RWPE2 (cell line): ENCODE results near the gene ELK3.

Source experiments
- ATAC-seq: fragments of 200-7000 bp; cut with Tn5 transposase; 3 replicates; pipeline ENCODE4 v1.9.1; 2021; ENCODE audit warnings: low read depth
- DNase-seq: peaks from one replicate; pipeline ENCODE4 v3.0.0-alpha.2; 2020; ENCODE audit warnings: low spot score
- H3K27ac ChIP-seq: fragments of 450-650 bp; 2 replicates; pipeline ENCODE4 v1.5.1; 2017; ENCODE audit warnings: mild to moderate bottlenecking; ENCODE audit not compliant: poor library complexity, severe bottlenecking
- H3K27me3 ChIP-seq: fragments of 250-450 bp; sonication (Bioruptor Pico); 2 replicates; pipeline ENCODE4 v1.5.1; 2021; ENCODE audit warnings: mild to moderate bottlenecking, moderate library complexity; ENCODE audit not compliant: insufficient read depth, poor library complexity, severe bottlenecking
- H3K36me3 ChIP-seq: fragments of 250-450 bp; sonication (Bioruptor Pico); 2 replicates; pipeline ENCODE4 v1.5.1; 2020; ENCODE audit warnings: low read depth, mild to moderate bottlenecking, moderate library complexity
- H3K4me1 ChIP-seq: fragments of 250-450 bp; sonication (Bioruptor Pico); 2 replicates; pipeline ENCODE4 v1.5.1; 2021; ENCODE audit warnings: mild to moderate bottlenecking, moderate library complexity; ENCODE audit not compliant: insufficient read depth, poor library complexity, severe bottlenecking
- H3K4me3 ChIP-seq: fragments of 250-450 bp; sonication (Bioruptor Pico); 2 replicates; pipeline ENCODE4 v1.5.1; 2021; ENCODE audit warnings: mild to moderate bottlenecking, moderate library complexity; ENCODE audit not compliant: severe bottlenecking
- H3K9me3 ChIP-seq: fragments of 250-450 bp; sonication (Bioruptor Pico); 2 replicates; pipeline ENCODE4 v1.5.1; 2021; ENCODE audit warnings: mild to moderate bottlenecking, moderate library complexity; ENCODE audit not compliant: severe bottlenecking
- TF ChIP-seq, protein P1 (sequence below): fragments of 450-650 bp; IDR thresholded peaks from one replicate; pipeline ENCODE4 v1.5.1; 2017; ENCODE audit warnings: mild to moderate bottlenecking, moderate library complexity; ENCODE audit not compliant: poor library complexity, severe bottlenecking

ELK3 gene

DNA sequence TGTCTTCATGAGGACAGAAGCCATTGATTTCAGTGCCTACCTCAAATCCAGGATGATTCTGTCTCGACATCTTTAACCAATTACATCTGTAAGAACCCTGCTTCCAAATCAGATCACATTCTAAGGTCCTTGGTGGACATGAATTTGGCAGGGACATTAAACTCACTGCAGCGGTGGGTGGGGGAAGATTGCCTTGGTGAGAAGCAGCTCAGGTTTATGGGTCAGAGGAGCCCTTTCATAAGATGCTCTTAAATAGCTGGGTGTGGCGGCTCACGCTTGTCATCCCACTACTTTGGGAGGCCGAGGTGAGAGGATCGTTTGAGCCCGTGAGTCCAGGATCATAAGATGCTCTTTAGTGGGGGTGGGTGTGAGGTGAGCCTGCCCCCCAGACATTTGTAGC lies 42.9 kb downstream of the ELK3 start:
- ATAC-seq (no peak), DNase-seq (no peak)
- no peak overlapping the region for H3K4me3 ChIP-seq
- no peaks in the 10 kb centered on the region for H3K27me3 ChIP-seq
- H3K36me3 ChIP-seq, result peaks cover 66% of the 10 kb centered on the region
- TF ChIP-seq, protein P1, sequence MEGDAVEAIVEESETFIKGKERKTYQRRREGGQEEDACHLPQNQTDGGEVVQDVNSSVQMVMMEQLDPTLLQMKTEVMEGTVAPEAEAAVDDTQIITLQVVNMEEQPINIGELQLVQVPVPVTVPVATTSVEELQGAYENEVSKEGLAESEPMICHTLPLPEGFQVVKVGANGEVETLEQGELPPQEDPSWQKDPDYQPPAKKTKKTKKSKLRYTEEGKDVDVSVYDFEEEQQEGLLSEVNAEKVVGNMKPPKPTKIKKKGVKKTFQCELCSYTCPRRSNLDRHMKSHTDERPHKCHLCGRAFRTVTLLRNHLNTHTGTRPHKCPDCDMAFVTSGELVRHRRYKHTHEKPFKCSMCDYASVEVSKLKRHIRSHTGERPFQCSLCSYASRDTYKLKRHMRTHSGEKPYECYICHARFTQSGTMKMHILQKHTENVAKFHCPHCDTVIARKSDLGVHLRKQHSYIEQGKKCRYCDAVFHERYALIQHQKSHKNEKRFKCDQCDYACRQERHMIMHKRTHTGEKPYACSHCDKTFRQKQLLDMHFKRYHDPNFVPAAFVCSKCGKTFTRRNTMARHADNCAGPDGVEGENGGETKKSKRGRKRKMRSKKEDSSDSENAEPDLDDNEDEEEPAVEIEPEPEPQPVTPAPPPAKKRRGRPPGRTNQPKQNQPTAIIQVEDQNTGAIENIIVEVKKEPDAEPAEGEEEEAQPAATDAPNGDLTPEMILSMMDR, result no peak
- no peaks in the 10 kb centered on the region for H3K9me3 ChIP-seq
- H3K27ac ChIP-seq, result peak overlapping the region; percentile 68
- H3K4me1 ChIP-seq, result peaks cover 14% of the 10 kb centered on the region

DNA sequence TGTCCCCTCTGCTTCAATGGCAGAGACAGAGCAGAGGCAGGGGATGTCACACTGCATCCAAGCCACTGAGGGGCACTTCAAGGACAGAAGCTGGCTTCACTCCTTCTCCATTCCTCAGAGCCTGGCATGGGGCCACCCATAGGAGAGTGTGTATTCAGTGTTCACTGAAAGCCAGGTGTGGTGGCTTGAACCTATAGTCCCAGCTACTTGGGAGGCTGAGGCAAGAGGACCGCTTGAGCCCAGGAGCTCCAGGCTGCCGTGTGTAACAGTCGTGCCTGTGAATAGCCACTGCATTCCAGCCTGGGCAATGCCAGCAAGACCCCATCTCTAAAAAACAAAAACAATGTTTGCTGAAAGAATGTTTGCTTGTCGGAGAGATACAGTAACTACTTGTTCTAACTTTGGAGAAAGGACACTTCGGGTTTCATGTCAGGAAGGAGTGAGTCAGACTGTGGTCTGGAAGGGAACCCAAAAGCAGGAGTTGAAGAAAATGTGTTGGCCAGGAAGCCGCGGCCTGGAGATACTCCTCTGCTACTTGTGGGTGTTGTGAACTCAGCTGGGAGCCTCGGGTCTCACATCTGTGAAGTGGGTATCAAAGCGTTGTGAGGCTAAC lies 43.4 kb downstream of the ELK3 start:
- Histone ChIP-seq H3K4me1 (peaks cover 14% of the 10 kb centered on the region), H3K4me3 (no peak overlapping the region), H3K36me3 (peaks cover 64% of the 10 kb centered on the region), H3K27ac (peak overlapping the region; percentile 68), H3K27me3 (no peaks in the 10 kb centered on the region), H3K9me3 (no peaks in the 10 kb centered on the region)
- ATAC-seq (peak; percentile 86), DNase-seq (peak; percentile 55)
- TF ChIP-seq, protein P1, result no peak

DNA sequence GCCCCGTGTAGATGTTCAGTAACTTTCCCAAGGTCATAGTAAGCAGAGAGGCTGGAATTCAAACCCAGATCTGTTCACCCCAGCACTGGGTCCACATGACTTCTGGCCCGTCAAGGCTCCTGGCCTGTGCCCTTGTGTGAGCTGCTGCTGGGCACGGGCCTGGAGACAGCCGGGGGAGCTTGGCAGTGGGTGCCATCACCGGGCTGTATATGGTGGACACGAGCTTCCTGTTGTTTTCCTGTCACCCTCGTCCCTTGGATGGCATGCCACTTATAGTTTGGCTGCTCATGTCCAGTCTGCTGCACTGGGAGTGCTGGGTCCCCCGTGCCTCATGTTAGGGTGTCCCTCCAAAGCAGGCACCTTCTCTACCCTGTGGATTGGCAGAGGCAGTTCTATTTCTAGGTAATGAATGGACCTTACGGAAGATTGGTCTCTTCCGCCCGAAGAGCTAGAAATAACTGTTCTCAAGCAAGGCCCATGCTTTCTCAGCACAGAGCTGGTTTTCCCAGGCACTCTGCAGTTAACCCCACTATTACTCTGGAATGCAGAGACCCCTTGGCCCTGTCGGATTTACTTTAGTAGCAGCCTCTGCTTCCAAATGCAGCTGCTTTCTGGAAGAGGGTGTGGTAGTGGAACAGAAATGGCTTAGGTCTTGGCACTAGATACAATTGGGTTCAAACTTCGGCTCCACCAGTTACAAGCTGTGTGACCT lies 44.3 kb downstream of the ELK3 start:
- peaks cover 64% of the 10 kb centered on the region for H3K36me3 ChIP-seq
- peaks cover 14% of the 10 kb centered on the region for H3K4me1 ChIP-seq
- no peak for ATAC-seq
- H3K4me3 ChIP-seq, result no peak overlapping the region
- H3K9me3 ChIP-seq, result no peaks in the 10 kb centered on the region
- TF ChIP-seq, protein P1, result no peak
- DNase-seq, result peak; percentile 17
- H3K27ac ChIP-seq, result peak overlapping the region; percentile 68
- H3K27me3 ChIP-seq, result no peaks in the 10 kb centered on the region

DNA sequence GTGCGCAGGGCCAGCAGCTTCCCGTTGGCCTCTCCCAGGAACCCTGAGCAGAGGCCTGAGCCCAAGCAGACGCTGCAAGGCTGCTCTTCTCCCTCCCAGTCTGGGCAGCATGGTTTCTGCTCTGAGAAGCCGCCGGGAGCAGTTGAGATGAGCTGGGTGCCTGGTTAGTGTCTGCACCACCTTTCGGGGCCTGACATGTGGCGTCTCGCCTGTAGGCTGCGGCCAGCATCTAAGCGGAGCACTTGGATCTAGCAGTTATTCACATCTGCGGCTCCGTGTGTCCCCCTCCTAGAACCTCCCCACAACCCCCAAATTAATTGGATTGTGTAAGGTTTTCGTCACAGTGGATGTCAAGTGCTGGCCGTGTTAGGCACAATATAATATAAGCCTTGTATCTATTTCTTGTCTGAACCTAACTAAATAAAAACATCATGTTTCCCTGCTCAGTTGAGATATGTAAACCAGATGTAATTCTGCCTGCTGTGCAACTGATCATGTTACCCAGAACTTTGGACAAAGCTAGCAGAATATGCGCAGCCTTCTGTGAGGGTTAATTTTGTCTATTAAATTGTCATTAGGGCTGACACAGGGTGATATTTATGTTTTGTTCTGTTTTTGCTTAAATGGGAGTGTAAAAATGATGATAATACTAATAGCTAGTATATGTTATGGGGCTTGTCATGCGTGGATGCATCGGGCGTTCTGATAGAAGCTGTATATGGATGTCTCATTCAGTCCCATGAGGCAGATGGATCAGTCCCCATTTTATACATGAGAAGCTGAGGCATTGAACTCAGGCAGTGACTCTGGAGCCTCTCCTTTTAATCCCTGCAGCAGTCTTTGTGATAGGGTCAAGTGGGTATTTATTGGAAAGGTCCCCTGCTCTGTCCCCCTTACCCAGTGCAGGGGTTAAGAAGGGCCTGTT lies 45.8 kb downstream of the ELK3 start:
- Histone ChIP-seq H3K27me3 (no peaks in the 10 kb centered on the region), H3K9me3 (no peaks in the 10 kb centered on the region), H3K4me1 (peaks cover 14% of the 10 kb centered on the region), H3K4me3 (no peak overlapping the region), H3K27ac (no peak overlapping the region), H3K36me3 (peaks cover 66% of the 10 kb centered on the region)
- TF ChIP-seq, protein P1, result no peak
- ATAC-seq (no peak), DNase-seq (peak; percentile 40)
